Measurements from ENCODE around the gene SULF2.

DNA sequence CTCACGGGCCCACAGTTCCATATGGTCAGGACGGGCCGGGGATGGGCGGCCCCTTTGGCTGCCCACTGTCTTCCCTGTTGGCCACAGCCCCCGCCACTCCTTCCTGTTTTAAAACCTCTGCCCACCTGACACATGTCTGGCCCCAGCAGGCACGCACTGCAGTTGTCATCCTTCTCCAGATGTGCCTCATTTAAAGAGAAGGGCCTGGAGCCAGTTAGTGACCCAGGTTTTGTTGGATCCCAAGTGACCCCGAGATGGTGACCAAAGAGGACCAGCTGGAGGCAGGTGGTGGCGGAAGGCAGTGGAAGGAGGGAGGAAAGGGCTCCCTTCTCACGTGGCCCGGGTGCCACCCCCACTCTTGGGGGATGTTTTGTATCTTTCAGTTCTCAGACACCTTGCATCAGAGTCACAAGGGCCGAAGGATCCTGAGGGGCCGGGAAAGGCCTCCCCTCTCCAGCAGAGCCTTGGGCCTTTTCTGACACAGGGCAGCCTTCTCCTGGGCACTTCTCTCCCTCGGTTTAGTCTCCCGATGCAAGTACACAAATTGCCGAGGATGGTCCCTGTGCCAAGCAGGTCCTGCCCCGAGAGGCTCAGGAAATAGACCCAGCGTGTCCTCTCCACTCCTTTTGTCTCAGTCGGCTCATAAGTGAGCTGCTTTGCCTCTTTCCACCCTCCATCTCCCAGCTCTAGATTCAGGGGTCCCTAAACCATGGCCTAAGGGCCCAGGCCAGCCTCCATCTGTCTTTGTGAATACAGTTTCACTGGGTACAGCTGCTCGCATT, 117.6 kb downstream of the SULF2 start:
- TF ChIP-seq CTCF (IDR thresholded peaks at IDR 0.05) = no peak
- TF ChIP-seq EZH2 (IDR thresholded peaks at IDR 0.05; ENCODE audit: borderline replicate concordance, insufficient read depth, low read depth, low read length, poor library complexity, severe bottlenecking) = no peak
